Measurements from ENCODE around the gene RO60.

Gene RO60

GRCh38 chr1:193104907-193105820, 45.8 kb downstream of the RO60 start, which contains the start of gene GLRX2:
Gene GLRX2, minus strand, starts transcription at chr1:193105414. Its CDS starts 32 bp downstream, at chr1:193105382.
- DNase-seq (ENCODE audit: low spot score) (peak; percentile 69), FAIRE-seq (no peak)

DNA sequence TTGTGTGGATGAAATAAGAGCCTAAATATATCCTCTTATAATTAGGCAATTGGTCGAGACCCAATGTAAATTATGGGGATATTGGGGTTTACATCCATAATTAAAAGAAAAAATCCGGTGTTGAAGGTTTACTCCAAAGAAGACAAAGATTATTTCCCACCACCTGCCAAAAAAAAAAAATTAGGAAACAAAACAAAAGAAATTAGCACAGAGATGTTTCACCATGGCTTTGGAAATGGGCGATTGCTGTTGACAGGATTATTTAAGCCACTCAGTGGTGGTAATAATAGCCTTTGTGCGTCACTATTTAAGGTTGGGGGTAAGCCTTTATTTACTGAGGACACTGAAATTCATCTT, 46.4 kb downstream of the RO60 start:
- FAIRE-seq (no peak), DNase-seq (ENCODE audit: low spot score) (no peak)

DNA sequence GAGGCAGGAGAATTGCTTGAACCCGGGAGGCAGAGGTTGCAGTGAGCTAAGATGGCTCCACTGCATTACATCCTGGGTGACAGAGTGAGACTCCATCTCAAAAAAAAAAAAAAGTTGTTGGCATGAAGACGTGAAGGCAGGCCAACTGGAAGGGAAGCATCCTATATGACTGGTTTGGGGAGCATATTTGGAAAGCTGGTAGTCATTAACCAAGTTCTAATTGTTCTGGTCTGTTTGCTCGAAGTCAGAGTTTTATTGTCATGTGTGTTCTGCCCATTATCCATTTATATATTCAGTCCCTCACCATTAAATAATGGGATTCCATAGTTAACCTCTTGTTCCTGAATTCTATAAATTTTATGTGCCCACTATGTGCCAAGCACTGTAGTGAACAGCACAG, 49.1 kb downstream of the RO60 start:
- FAIRE-seq = no peak

More for the DNA sequence above, 49.1 kb downstream of the RO60 start:
- DNase-seq (ENCODE audit: low spot score) = no peak
